GM23248 (cell line): Measurements from ENCODE around the gene C12orf56.

Source experiments
- EZH2 ChIP-seq: fragments of 200-600 bp; sonication (generic); IDR thresholded peaks from 2 replicates; pipeline ENCODE4 v1.6.1; 2018; ENCODE audit warnings: antibody characterized with exemption, mild to moderate bottlenecking; ENCODE audit not compliant: insufficient read depth, poor library complexity, severe bottlenecking
- EZH2phosphoT487 ChIP-seq: fragments of 200-600 bp; sonication (generic); IDR thresholded peaks from 2 replicates; pipeline ENCODE4 v1.6.1; 2018; ENCODE audit warnings: antibody characterized with exemption, moderate library complexity, mild to moderate bottlenecking, low read depth; ENCODE audit not compliant: insufficient read depth

- TF ChIP-seq EZH2 (no peak), EZH2phosphoT487 (no peak)
Observed at GRCh38 chr12:64390275-64390851, at the start of gene C12orf56.
